K562 (cell line): ENCODE measurements around the gene SMIM36. TPM values are rescaled to one million over a fixed set of nuclear protein-coding genes. Genes with fewer than 3 reads are reported as not detected.

ENCODE experiments used
- ATAC-seq: fragments of 200-7000 bp; cut with Tn5 transposase; 3 replicates; pipeline ENCODE4 v1.9.1; 2020; ENCODE audit warnings: moderate library complexity
- BruUV-seq: library from RNA; stranded (reverse); fragments of 400-500 nt; replicated peaks from 2 replicates; lab custom pipeline; 2021; lab: Mats Ljungman, UMichigan
- CTCF ChIA-PET: fragments of 300-600 bp; formaldehyde crosslinking; extraction: SDS; loops from one replicate; lab custom pipeline; 2021; ENCODE audit warnings: low intra/inter-chr PET ratio; lab: Yijun Ruan, JAX
- POLR2A ChIA-PET: fragments of 300-600, 350-650 bp; sonication (Branson Sonifier 250); formaldehyde crosslinking; extraction: SDS; loops from one replicate; lab custom pipeline; 2021; ENCODE audit warnings: antibody characterized with exemption, inconsistent platforms; lab: Yijun Ruan, JAX
- DNase-seq, 4 experiments: peaks; one replicate each; pipeline versions ENCODE4 v3.0.0 to v3.0.0-alpha.2; 2011 to 2018; ENCODE audit warnings: low spot score in 3 of 4, mixed read lengths in 3 of 4; ENCODE audit errors: extremely low read depth in 1 of 4
- FAIRE-seq: peaks from 2 replicates; lab custom pipeline; 2011; peaks lifted over from hg19 to GRCh38; lab: Jason Lieb, UNC
- H2AFZ ChIP-seq: 2 replicates; pipeline ENCODE4 v1.6.0; 2011; ENCODE audit warnings: low read depth, low read length, control low read depth, inconsistent platforms
- H3K27ac ChIP-seq: fragments of 200-600 bp; 3 replicates; pipeline ENCODE4 v1.8.0; 2011; ENCODE audit warnings: low read depth, mild to moderate bottlenecking, control low read depth, inconsistent platforms, low read length, moderate library complexity, mixed read lengths; ENCODE audit errors: extremely low read depth
- H3K27me3 ChIP-seq, 2 experiments: fragments of 300-600 bp in 1 of 2; 2 replicates in 1 of 2; 3 replicates in 1 of 2; pipeline versions ENCODE4 v1.6.0 to v1.8.0; 2011; ENCODE audit warnings: inconsistent platforms in 2 of 2, low read length in 2 of 2, mild to moderate bottlenecking in 1 of 2, mixed read lengths in 1 of 2, moderate library complexity in 1 of 2; ENCODE audit not compliant: control insufficient read depth in 2 of 2, insufficient read depth in 2 of 2
- H3K36me3 ChIP-seq: fragments of 300-600 bp; 3 replicates; pipeline ENCODE4 v1.8.0; 2011; ENCODE audit warnings: mild to moderate bottlenecking, low read length, inconsistent platforms; ENCODE audit not compliant: control insufficient read depth, insufficient read depth
- H3K4me1 ChIP-seq, 2 experiments: fragments of 200-600 bp in 1 of 2; replicated peaks in 1 of 2; 2 replicates in 1 of 2; 3 replicates in 1 of 2; pipeline versions ENCODE4 v1.5.1 to v1.8.0; 2011; ENCODE audit warnings: inconsistent platforms in 2 of 2, low read length in 2 of 2, mild to moderate bottlenecking in 1 of 2, mixed read lengths in 1 of 2, moderate library complexity in 1 of 2; ENCODE audit not compliant: control insufficient read depth in 2 of 2, insufficient read depth in 2 of 2
- H3K4me2 ChIP-seq: 2 replicates; pipeline ENCODE4 v1.6.1; 2011; ENCODE audit warnings: low read length, control low read depth, inconsistent platforms, mixed read lengths; ENCODE audit not compliant: insufficient read depth
- H3K4me3 ChIP-seq: fragments of 200-600 bp; sonication (generic), shearing (Covaris generic); 2 replicates; pipeline ENCODE4 v1.5.1; 2016; ENCODE audit warnings: control low read depth, inconsistent platforms
- H3K79me2 ChIP-seq: fragments of 200-600 bp; 3 replicates; pipeline ENCODE4 v1.8.0; 2011; ENCODE audit warnings: low read length, inconsistent platforms; ENCODE audit not compliant: control insufficient read depth, insufficient read depth
- H3K9ac ChIP-seq, 2 experiments: 2 replicates each; pipeline versions ENCODE4 v1.6.0 to v1.6.1; 2011; ENCODE audit warnings: low read depth in 2 of 2, low read length in 2 of 2, control low read depth in 1 of 2, inconsistent platforms in 1 of 2, mild to moderate bottlenecking in 1 of 2, mixed read lengths in 1 of 2; ENCODE audit not compliant: insufficient read depth in 1 of 2
- H3K9me1 ChIP-seq: one replicate; pipeline ENCODE4 v1.6.0; 2011; ENCODE audit warnings: inconsistent platforms, mild to moderate bottlenecking, low read length, moderate library complexity; ENCODE audit not compliant: control insufficient read depth, insufficient read depth
- H3K9me3 ChIP-seq: replicated peaks from 2 replicates; pipeline ENCODE4 v1.5.1; 2011; ENCODE audit warnings: low read depth, low read length, inconsistent platforms; ENCODE audit not compliant: control insufficient read depth, insufficient read depth
- H4K20me1 ChIP-seq: replicated peaks from 2 replicates; pipeline ENCODE4 v1.6.1; 2011; ENCODE audit warnings: low read length, inconsistent platforms, mixed read lengths; ENCODE audit not compliant: control insufficient read depth, insufficient read depth
- BRF1 ChIP-seq: IDR thresholded peaks from 3 replicates; pipeline ENCODE4 v1.6.1; 2011; ENCODE audit warnings: borderline replicate concordance, mild to moderate bottlenecking; ENCODE audit not compliant: insufficient read length; ENCODE audit errors: extremely low read depth
- CHD1 ChIP-seq: fragments of 200-600 bp; sonication (generic); IDR thresholded peaks from one replicate; pipeline ENCODE4 v1.6.1; 2012; ENCODE audit warnings: mild to moderate bottlenecking, moderate library complexity, low read length, inconsistent platforms
- ETS1 ChIP-seq: conservative IDR thresholded peaks from 2 replicates; pipeline ENCODE4 v1.6.1; 2011; ENCODE audit warnings: low read depth, mild to moderate bottlenecking, low read length; ENCODE audit not compliant: control insufficient read depth
- HNRNPK ChIP-seq: fragments of 200-400 bp; formaldehyde crosslinking; IDR thresholded peaks from one replicate; pipeline ENCODE4 v1.6.1; 2018; ENCODE audit warnings: mild to moderate bottlenecking, low read depth, low read length; ENCODE audit not compliant: poor library complexity, severe bottlenecking
- NFXL1 ChIP-seq: fragments of 450-650 bp; formaldehyde crosslinking; IDR thresholded peaks from 2 replicates; pipeline ENCODE4 v1.4.0; 2021; ENCODE audit warnings: mild to moderate bottlenecking
- PKNOX1 ChIP-seq: fragments of 450-650 bp; IDR thresholded peaks from 2 replicates; pipeline ENCODE4 v1.6.1; 2016
- RBFOX2 ChIP-seq: fragments of 200-400 bp; formaldehyde crosslinking; IDR thresholded peaks from 2 replicates; pipeline ENCODE4 v1.6.1; 2017; ENCODE audit warnings: low read depth, mild to moderate bottlenecking, low read length, moderate library complexity
- SIN3B ChIP-seq: fragments of 450-650 bp; IDR thresholded peaks from 2 replicates; pipeline ENCODE4 v1.6.1; 2017; ENCODE audit warnings: low read depth, mild to moderate bottlenecking, moderate library complexity
- SPI1 ChIP-seq: IDR thresholded peaks from 2 replicates; pipeline ENCODE4 v1.6.1; 2011; ENCODE audit warnings: low read depth, low read length, control low read depth, borderline replicate concordance
- TCF7 ChIP-seq: sonication (generic); IDR thresholded peaks from 2 replicates; pipeline ENCODE4 v1.6.1; 2016; ENCODE audit warnings: antibody characterized with exemption, borderline replicate concordance
- THAP12 ChIP-seq: fragments of 250-450 bp; sonication (Bioruptor Pico); IDR thresholded peaks from 2 replicates; pipeline ENCODE4 v1.9.0; 2021; ENCODE audit warnings: mild to moderate bottlenecking, inconsistent platforms
- VEZF1 ChIP-seq: fragments of 200-800 bp; sonication (Bioruptor generic); IDR thresholded peaks from 2 replicates; pipeline ENCODE4 v1.6.1; 2017; ENCODE audit warnings: missing genetic modification characterization, missing compliant biosample characterization
- ZBTB1 ChIP-seq: sonication (generic); formaldehyde crosslinking; IDR thresholded peaks from 2 replicates; pipeline ENCODE4 v1.8.1; 2023; ENCODE audit warnings: missing genetic modification reagents, low read depth, mild to moderate bottlenecking, borderline replicate concordance
- ZNF263 ChIP-seq: sonication (generic); formaldehyde crosslinking; IDR thresholded peaks from 2 replicates; pipeline ENCODE4 v1.8.0; 2022; ENCODE audit warnings: mild to moderate bottlenecking, missing genetic modification reagents, borderline replicate concordance
- ZNF77 ChIP-seq: fragments of 250-450 bp; sonication (Bioruptor Pico); IDR thresholded peaks from 2 replicates; pipeline ENCODE4 v1.5.0; 2020
- WGBS: fragments of 100-300 bp; shearing (Covaris generic); methylation state at CpG from one replicate; pipeline ENCODE4 v1.1.6; 2016; ENCODE audit warnings: low coverage, mixed read lengths; ENCODE audit not compliant: insufficient coverage; ENCODE audit errors: missing lambda C conversion rate; 5-methylcytosine and 5-hydroxymethylcytosine counted together
- in situ Hi-C: fragments of 300-500 bp; cut with MboI; formaldehyde crosslinking; loops from 4 replicates; pipeline ENCODE4 v1.15.0; 2018; ENCODE audit warnings: inconsistent platforms, mixed read lengths
- intact Hi-C: fragments of 100-400 bp; cut with micrococcal nuclease; formaldehyde crosslinking; loops from 2 replicates; pipeline ENCODE4 v1.14.2; 2022
- polyA plus RNA-seq, 8 experiments: library from polyadenylated mRNA; depleted of rRNA in 4 of 8; stranded (reverse) in 5 of 8; unstranded in 3 of 8; fragments of >200 nt; fragmentation: Nextera tagmentation in 2 of 8; fragmentation: Illumina TruSeq in 1 of 8; extraction: Ambion mirVana in 2 of 8; extraction: Trizol in 1 of 8; gene quantifications; 2 replicates each; pipeline versions ENCODE4 v1.2.1 to v1.2.3, GENCODE V29; 2011 to 2014; ENCODE audit warnings: inconsistent platforms in 1 of 8, missing spikeins in 1 of 8
- total RNA-seq, 7 experiments: library from RNA; depleted of rRNA in 6 of 7; stranded (reverse); fragments of >200 nt in 6 of 7; fragmentation: Illumina TruSeq in 2 of 7; extraction: Trizol in 2 of 7; gene quantifications; 2 replicates each; pipeline versions ENCODE4 v1.2.1 to v1.2.3, GENCODE V29; 2011 to 2021; ENCODE audit warnings: low replicate concordance in 1 of 7

SMIM36 gene
- total and polyA plus RNA-seq, 9 of the 15 experiments (the other 6 are each of a cell fraction or from before 2014, with no cell fraction given), result not detected

- BruUV-seq, result no TSS peak
- CTCF ChIA-PET, result no interaction called here
- TF ChIP-seq BRF1, result no peak
- no peak for TF ChIP-seq SPI1
- TF ChIP-seq THAP12 (CRISPR knock-in tag), result 0 out of 2 replicates have a peak, but pooled peaks have one; percentile 33
- no peak for TF ChIP-seq NFXL1 (CRISPR knock-in tag)
- TF ChIP-seq ZBTB1, result no peak
- TF ChIP-seq ZNF77, result no peak
- no peak for TF ChIP-seq ZNF263 (CRISPR knock-in tag)
- peak; percentile 100 for TF ChIP-seq TCF7
- TF ChIP-seq HNRNPK, result no peak
- TF ChIP-seq RBFOX2, result no peak
- no peak for TF ChIP-seq ETS1
- TF ChIP-seq SIN3B, result no peak
- TF ChIP-seq PKNOX1, result peak; percentile 65
- TF ChIP-seq CHD1, result no peak
- TF ChIP-seq VEZF1 (CRISPR knock-in tag), result peak; percentile 31; the same call in 1 of the 2 replicates
These were observed 60.0 kb downstream of the SMIM36 start for GRCh38 chr17:55451203-55451641.

More at GRCh38 chr17:55451203-55451641, 60.0 kb downstream of the SMIM36 start:
- Histone ChIP-seq H3K27ac (peak overlapping the region; percentile 70), H3K9me1 (no peaks in the 10 kb centered on the region), H3K27me3 (no peaks in the 10 kb centered on the region), H3K9ac (peak overlapping the region in 1 of 2 experiments; percentile 56; a peak in 1 of 4 replicates), H3K4me2 (peak overlapping the region; percentile 13; the same call in 1 of the 2 replicates), H2AFZ (no peak overlapping the region), H3K9me3 (no peaks in the 10 kb centered on the region), H4K20me1 (no peaks in the 10 kb centered on the region), H3K4me1 (peaks cover 18 to 55% of the 10 kb centered on the region in 2 experiments), H3K4me3 (no peak overlapping the region), H3K79me2 (no peaks in the 10 kb centered on the region), H3K36me3 (no peaks in the 10 kb centered on the region)
- POLR2A ChIA-PET, result interaction anchor here (0.7 to 1.4 kb wide), 2 partner anchors 12 to 34 kb away, joined by 3 read pairs; no protein-coding TSS in a partner anchor
- 7% methylated on average over 1 of the region's 1 CpG for WGBS
- DNase-seq (peak; percentile 75 to 93 (median 79)), FAIRE-seq (peak; percentile 98), ATAC-seq (peak; percentile 88)
- in situ Hi-C loops, result no loop called here
- intact Hi-C loops, result loop anchor here (10.0 kb wide), 1 partner anchor 284 kb away; no protein-coding TSS in a partner anchor
